Endothelial cell of hepatic sinusoid (primary cell): Measurements from ENCODE around the gene CCDC90B.
"Not testable (repeated sequence)": the region's sequence is repeated elsewhere in the genome, so short reads cannot be mapped to it uniquely, and the experiment has no call there.

Experiments
- in situ Hi-C: cut with HindIII; loops from 2 replicates; pipeline ENCODE4 v1.10.0; 2017; ENCODE audit warnings: low sequenced_read_pairs

CCDC90B gene

GRCh38 chr11:83292709-83293456 is 6.7 kb upstream of the CCDC90B start:
- in situ Hi-C loops = no loop called here

- in situ Hi-C loops = no loop called here
Observed at GRCh38 chr11:83287631-83288030, 1.5 kb upstream of the CCDC90B start.

GRCh38 chr11:83285151-83285770 is 906 bp downstream of the CCDC90B start:
- in situ Hi-C loops = no loop called here

- in situ Hi-C loops = no loop called here
Observed at GRCh38 chr11:83284501-83285150, 1.5 kb downstream of the CCDC90B start.

- in situ Hi-C loops = no loop called here
Observed at GRCh38 chr11:83282084-83282716, 4.0 kb downstream of the CCDC90B start.

GRCh38 chr11:83280256-83280655 is 5.9 kb downstream of the CCDC90B start:
- in situ Hi-C loops = no loop called here

GRCh38 chr11:83278351-83278750 is 7.8 kb downstream of the CCDC90B start:
- in situ Hi-C loops = no loop called here

GRCh38 chr11:83275888-83276641 is 10.1 kb downstream of the CCDC90B start:
- in situ Hi-C loops = no loop called here

- in situ Hi-C loops = no loop called here
Observed at GRCh38 chr11:83272627-83273026, 13.5 kb downstream of the CCDC90B start.

- in situ Hi-C loops = not testable (repeated sequence)
Observed at GRCh38 chr11:83271734-83272133, 14.4 kb downstream of the CCDC90B start.

GRCh38 chr11:83269080-83269479 is 17.1 kb downstream of the CCDC90B start:
- in situ Hi-C loops = not testable (repeated sequence)

- in situ Hi-C loops = no loop called here
Observed at GRCh38 chr11:83265331-83265730, 20.8 kb downstream of the CCDC90B start.

GRCh38 chr11:83259559-83259958 is 26.6 kb downstream of the CCDC90B start:
- in situ Hi-C loops = loop anchor here (5.0 kb wide), 1 partner anchor 97 kb away; no protein-coding TSS in a partner anchor

GRCh38 chr11:83257761-83258168 is 28.4 kb downstream of the CCDC90B start:
- in situ Hi-C loops = loop anchor here (5.0 kb wide), 1 partner anchor 95 kb away; no protein-coding TSS in a partner anchor

- in situ Hi-C loops = loop anchor here (5.0 kb wide), 1 partner anchor 94 kb away; no protein-coding TSS in a partner anchor
Observed at GRCh38 chr11:83256602-83257340, 29.4 kb downstream of the CCDC90B start.

- in situ Hi-C loops = loop anchor here (5.0 kb wide), 1 partner anchor 93 kb away; no protein-coding TSS in a partner anchor
Observed at GRCh38 chr11:83255366-83255765, 30.8 kb downstream of the CCDC90B start.

GRCh38 chr11:83252941-83253340 is 33.2 kb downstream of the CCDC90B start:
- in situ Hi-C loops = no loop called here

- in situ Hi-C loops = no loop called here
Observed at GRCh38 chr11:83252266-83252665, 33.9 kb downstream of the CCDC90B start.

GRCh38 chr11:83249972-83250593 is 36.1 kb downstream of the CCDC90B start:
- in situ Hi-C loops = no loop called here
